Subcutaneous abdominal adipose tissue (tissue), 5 donors: ENCODE measurements around the gene DELE1.

Source experiments
- H3K27ac ChIP-seq: one replicate; pipeline ENCODE4 v1.7.0; 2013; ENCODE audit warnings: low read depth, mild to moderate bottlenecking, inconsistent platforms, low read length, moderate library complexity
- H3K27me3 ChIP-seq, 5 donors: one replicate each; pipeline ENCODE4 v1.7.0; 2013; ENCODE audit warnings: low read length in 5 of 5, inconsistent platforms in 1 of 5; ENCODE audit not compliant: control insufficient read depth in 5 of 5, insufficient read depth in 4 of 5
- H3K36me3 ChIP-seq, 5 donors: one replicate each; pipeline ENCODE4 v1.7.0; 2013; ENCODE audit warnings: low read length in 5 of 5; ENCODE audit not compliant: control insufficient read depth in 5 of 5, insufficient read depth in 5 of 5
- H3K4me1 ChIP-seq, 5 donors: one replicate each; pipeline ENCODE4 v1.7.0; 2013; ENCODE audit warnings: low read length in 5 of 5, mild to moderate bottlenecking in 3 of 5, moderate library complexity in 1 of 5; ENCODE audit not compliant: control insufficient read depth in 5 of 5, insufficient read depth in 5 of 5
- H3K4me3 ChIP-seq, 5 donors: one replicate each; pipeline ENCODE4 v1.7.0; 2013; ENCODE audit warnings: low read length in 5 of 5, low read depth in 1 of 5
- H3K9ac ChIP-seq, 5 donors: one replicate each; pipeline ENCODE4 v1.7.0; 2013; ENCODE audit warnings: low read length in 5 of 5, mild to moderate bottlenecking in 4 of 5, moderate library complexity in 3 of 5
- H3K9me3 ChIP-seq, 5 donors: one replicate each; pipeline ENCODE4 v1.7.0; 2013; ENCODE audit warnings: low read length in 5 of 5; ENCODE audit not compliant: control insufficient read depth in 5 of 5
- donor health status: healthy.
- donor health status: healthy.
- donor health status: healthy.
- donor health status: healthy.
- donor health status: healthy.

Gene DELE1, protein sequence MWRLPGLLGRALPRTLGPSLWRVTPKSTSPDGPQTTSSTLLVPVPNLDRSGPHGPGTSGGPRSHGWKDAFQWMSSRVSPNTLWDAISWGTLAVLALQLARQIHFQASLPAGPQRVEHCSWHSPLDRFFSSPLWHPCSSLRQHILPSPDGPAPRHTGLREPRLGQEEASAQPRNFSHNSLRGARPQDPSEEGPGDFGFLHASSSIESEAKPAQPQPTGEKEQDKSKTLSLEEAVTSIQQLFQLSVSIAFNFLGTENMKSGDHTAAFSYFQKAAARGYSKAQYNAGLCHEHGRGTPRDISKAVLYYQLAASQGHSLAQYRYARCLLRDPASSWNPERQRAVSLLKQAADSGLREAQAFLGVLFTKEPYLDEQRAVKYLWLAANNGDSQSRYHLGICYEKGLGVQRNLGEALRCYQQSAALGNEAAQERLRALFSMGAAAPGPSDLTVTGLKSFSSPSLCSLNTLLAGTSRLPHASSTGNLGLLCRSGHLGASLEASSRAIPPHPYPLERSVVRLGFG

DNA sequence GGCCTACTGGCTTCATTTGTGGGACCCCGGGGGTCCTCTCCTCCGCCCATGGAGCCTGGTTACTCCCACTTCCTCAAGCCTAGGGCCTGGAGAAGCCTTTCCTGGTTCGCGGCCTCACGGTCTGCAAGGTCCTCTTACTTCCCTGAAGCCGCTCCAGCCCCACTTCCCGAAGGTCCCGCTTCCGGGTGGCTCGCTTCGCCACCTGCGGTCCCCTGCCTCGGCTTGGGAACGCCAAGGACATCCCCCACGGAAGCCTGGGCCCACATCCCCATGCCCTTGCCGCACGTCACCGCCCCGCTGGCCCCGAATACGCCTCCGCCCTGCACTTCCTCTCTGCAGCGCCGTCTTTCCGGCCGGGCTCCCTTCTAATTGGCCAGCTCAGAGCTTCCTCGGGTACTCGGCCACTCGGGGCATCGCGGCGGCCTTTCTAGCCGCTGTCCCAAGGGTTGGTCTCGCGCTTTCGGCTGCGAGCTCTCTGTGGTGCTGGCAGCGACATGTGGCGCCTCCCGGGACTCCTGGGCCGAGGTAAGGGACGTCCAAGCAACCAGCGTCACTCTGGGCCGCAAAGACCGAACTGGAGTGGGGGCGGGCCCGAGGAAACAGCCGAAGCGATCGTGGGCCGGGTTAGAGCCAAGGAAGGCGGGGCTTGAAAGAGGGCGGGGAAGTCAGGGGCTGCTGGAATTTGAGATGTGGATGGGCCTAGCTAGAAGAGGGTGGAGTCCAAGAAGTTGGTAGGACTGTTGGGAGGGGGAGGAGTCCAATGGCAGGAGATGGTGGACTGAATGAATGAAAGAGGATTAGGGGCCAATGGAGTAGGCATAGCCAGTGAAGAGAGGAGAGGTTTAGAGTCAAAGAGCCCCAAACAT, at the start of gene DELE1:
Gene DELE1 (plus strand): TSS at position 424 of the 866 bp plus-strand sequence. CDS start 71 bp downstream, at position 495.
- Histone ChIP-seq H3K9ac (peak within 1 kb of the TSS; percentile 68 to 94 (median 91)), H3K9me3 (no peaks in the 10 kb centered on the region), H3K27ac (peak within 1 kb of the TSS; percentile 94), H3K4me1 (peaks cover 5 to 26% (median 19%) of the 10 kb centered on the region in 5 donors), H3K27me3 (no peaks in the 10 kb centered on the region), H3K4me3 (peak within 1 kb of the TSS; percentile 73 to 89 (median 81)), H3K36me3 (peaks cover 12 to 33% (median 31%) of the 10 kb centered on the region in 5 donors)

DNA sequence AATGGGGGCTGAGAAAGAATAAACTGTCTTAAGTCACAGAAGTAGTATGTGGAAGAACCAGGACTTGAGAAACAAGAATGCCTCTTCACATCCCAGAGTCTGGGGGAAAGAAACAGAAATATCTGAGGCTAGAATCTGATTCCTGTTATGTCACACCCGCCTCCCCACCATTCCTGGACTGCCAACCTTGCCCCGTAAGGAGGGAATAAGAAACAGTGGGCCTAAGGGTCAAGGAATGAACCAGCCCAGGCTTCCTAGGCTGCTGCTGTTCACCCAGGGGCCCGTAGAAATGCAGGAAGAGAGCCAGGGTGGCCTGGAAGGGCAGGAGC, 49.8 kb upstream of the DELE1 start:
- H3K9me3 ChIP-seq: no peaks in the 10 kb centered on the region
- H3K27me3 ChIP-seq: peaks cover 16 to 50% (median 43%) of the 10 kb centered on the region in 5 donors
- H3K27ac ChIP-seq: peak overlapping the region; percentile 70
- peak overlapping the region in 4 of 5 donors; percentile 10 to 86 (median 75) for H3K4me3 ChIP-seq
- peak overlapping the region in 1 of 5 donors; percentile 74 for H3K9ac ChIP-seq
- H3K4me1 ChIP-seq: peaks cover 5 to 69% (median 26%) of the 10 kb centered on the region in 5 donors
- H3K36me3 ChIP-seq: peaks cover 0 to 5% (median under 1%) of the 10 kb centered on the region in 5 donors

DNA sequence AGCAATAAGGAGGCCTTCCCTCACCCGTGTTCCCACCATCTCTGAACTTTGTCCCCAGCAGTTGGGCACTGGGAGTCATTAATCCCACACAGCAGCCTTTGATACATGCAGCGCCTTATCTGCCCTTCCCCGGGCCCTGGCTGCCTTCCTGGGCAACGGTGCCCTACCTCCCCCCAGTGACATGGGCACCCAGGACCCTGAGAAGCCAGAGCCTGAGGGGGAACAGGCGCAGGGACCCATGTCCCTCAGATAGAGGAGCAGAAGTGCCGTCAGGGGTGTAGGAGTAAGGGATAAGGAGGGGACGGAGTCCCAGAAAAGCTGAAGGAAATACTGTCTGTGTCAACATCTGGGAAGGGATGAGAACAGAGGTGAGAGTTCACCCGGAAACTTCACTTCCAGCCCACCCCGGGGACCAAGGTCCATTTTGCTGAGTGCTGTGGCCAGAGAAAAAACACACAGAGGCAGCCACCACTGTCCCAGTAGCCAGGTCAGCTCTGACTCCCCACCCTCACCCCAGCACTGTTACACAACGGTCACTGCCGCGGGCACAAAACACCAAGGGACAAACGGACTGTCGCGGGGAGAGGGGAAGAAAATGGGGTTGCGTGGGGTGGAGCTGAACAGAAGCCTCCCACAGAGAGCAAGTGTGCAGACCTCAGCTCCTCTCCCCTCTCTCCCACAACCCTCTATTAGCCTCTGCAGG, 49.3 kb upstream of the DELE1 start:
- no peaks in the 10 kb centered on the region for H3K9me3 ChIP-seq
- peak overlapping the region in 1 of 5 donors; percentile 74 for H3K9ac ChIP-seq
- H3K27me3 ChIP-seq: peaks cover 16 to 50% (median 42%) of the 10 kb centered on the region in 5 donors
- H3K4me3 ChIP-seq: peak overlapping the region in 4 of 5 donors; percentile 31 to 86 (median 75)
- no peaks in the 10 kb centered on the region for H3K36me3 ChIP-seq
- peak overlapping the region; percentile 70 for H3K27ac ChIP-seq
- H3K4me1 ChIP-seq: peaks cover 10 to 74% (median 31%) of the 10 kb centered on the region in 5 donors

DNA sequence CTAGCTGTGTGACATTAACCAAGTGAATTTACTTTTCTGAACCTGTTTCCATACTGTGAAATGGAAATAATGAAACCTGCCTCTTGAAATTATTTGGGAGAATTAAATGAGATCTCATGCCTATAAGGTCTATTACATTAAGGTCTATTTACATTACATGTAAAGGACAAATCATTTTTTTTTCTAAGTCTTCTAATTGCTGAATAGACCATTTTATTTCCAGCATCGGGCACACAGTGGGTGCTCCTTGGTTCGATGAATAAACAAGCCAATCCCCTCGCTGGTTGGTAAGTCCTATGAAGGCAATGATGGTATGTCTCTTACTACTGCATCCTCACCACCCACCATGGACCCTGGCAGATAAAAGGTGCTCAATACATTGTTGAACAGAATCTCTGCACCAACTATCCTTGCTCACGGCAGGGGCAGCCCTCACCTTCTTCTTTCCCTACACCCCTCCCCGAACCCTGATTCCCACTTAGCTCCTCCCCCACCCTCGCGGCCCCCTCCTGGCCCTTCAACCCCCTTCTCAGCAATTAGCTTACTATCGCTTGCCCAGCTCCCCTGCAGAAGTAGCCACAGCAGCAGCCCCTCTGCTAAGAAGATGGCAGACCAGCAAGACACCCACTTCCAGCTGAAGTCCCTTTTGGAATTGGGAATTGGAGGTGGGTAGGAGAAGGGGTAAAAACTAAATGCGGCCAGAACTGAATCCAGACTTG, 48.5 kb upstream of the DELE1 start:
- Histone ChIP-seq H3K27ac (peak overlapping the region; percentile 70), H3K9ac (peak overlapping the region in 1 of 5 donors; percentile 74), H3K4me3 (peak overlapping the region in 4 of 5 donors; percentile 11 to 86 (median 75)), H3K27me3 (peaks cover 16 to 47% (median 37%) of the 10 kb centered on the region in 5 donors), H3K9me3 (no peaks in the 10 kb centered on the region), H3K4me1 (peaks cover 8 to 77% (median 33%) of the 10 kb centered on the region in 5 donors), H3K36me3 (no peaks in the 10 kb centered on the region)

DNA sequence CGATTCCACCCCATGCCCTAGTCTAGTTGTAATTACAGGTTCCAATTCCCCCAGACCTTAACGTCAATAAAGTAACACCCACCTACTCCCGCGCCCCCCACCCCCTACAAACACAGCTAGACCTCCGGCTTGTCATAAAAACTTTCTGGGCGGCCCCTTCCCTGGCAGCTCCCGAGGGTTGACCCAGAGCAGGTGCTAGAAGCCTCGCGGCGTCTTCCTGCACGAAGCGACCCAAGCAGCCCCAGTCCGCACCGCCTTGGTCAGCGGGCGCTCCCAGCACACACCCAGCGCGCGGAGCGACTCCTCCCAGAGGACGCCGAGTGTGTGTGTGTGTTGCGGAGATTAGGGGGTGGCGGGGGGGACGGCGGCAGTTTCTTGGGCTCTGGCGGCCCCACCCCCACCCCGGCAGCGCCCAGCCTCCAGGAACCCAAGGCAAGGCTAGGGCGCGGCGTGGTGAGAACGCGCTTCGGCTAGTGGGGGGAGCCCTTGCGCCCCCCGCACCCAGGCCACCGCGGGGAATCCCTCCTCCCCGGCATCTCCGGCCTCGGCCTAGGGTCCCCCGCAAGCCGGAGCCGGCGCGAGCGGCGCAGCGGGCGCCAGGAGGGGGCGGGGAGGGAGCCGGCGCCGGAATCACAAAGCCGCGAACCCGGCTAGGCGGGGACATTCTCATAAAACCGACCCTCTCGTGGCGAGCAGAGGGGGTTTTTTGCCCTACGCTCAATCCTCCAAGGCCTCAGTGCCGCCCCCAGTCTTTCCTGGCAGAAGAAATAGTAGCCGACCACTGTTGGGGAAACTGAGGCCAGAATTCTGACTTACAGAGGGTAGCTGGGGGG, 47.7 kb upstream of the DELE1 start:
- Histone ChIP-seq H3K4me3 (peak overlapping the region; percentile 61 to 86 (median 74)), H3K9ac (peak overlapping the region in 2 of 5 donors; percentile 31 to 74), H3K36me3 (no peaks in the 10 kb centered on the region), H3K4me1 (peaks cover 8 to 77% (median 33%) of the 10 kb centered on the region in 5 donors), H3K9me3 (no peaks in the 10 kb centered on the region), H3K27ac (peak overlapping the region; percentile 70), H3K27me3 (peaks cover 16 to 50% (median 42%) of the 10 kb centered on the region in 5 donors)

DNA sequence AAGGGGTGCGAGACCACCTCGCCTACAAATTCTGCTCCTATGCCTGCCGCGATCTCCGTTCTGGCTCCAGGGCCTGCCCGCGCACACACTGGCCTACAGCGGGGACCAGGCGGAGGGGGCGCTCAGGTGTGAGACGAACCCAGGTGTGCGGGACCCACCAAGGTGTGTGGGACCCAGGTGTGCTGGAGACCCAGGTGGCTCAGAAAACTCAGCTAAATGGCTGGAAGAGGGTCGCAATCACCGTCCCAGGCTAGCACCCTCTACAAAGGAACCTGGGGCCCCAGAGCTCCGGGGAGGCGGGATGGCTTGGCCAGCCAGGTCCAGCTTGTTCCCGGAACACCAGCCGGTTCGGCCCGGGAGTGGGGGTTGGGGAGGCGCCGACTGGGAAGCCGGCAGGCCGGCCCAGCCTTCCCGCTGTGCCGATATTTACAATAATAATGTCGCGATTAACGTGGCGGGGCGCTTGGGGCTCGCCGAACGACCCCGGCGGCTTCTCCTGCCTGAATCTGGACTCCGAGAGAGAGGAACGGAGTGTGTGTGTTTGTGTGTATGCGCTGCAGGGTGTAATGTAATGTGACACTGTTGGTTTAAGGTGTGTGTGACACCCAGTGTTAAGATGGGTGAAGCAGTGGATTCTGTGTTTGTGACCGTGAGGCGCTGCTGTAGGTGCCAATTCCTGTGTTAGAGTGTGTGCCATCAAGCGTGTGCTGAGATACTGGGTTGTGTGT, 46.9 kb upstream of the DELE1 start:
- Histone ChIP-seq H3K9me3 (no peaks in the 10 kb centered on the region), H3K4me3 (peak overlapping the region; percentile 65 to 86 (median 74)), H3K27me3 (peaks cover 16 to 53% (median 44%) of the 10 kb centered on the region in 5 donors), H3K4me1 (peaks cover 8 to 77% (median 33%) of the 10 kb centered on the region in 5 donors), H3K9ac (peak overlapping the region in 3 of 5 donors; percentile 31 to 77 (median 74)), H3K36me3 (no peaks in the 10 kb centered on the region), H3K27ac (peak overlapping the region; percentile 70)

DNA sequence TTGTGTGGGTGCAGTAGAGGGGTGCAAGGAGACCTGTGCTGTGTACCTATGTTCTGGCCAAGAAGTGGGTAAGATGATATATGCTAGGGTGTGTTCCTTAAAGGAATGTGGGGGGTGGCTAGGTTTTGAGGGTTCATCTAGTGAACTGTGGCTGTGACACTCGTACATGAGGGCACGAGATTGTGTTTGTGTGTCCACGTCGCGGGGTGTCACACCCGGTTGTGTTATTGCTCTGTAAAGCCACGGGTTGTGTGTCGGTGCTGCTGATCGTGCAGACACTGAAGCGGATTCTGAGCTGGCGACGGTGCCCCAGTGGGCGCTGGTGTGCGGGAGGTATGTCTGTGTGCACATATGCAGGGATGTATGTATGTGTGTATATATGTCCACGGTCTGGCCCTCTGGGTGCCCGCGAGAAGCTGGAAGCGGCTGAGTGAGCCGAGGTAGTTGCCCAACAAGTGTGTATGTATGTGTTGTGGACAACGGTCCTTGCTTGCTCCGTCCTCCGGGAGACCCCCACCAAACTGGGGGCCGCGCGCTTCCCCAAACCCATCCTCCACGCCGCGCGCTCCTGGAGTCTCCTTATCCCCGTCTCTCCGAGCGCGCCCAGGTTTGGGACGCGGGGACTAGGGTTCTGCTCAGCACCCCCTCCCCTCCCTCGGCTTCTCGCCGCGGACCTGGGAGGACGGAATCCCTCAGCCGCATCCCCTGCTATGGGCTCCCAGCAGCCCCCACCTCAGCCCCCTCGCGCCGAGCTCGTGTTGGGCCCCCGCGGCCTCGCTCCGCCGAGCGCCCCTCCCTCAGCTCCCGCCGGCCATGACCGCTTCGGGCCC, 46.1 kb upstream of the DELE1 start:
- Histone ChIP-seq H3K4me3 (peak overlapping the region; percentile 65 to 86 (median 74)), H3K36me3 (no peaks in the 10 kb centered on the region), H3K9me3 (no peaks in the 10 kb centered on the region), H3K9ac (peak overlapping the region in 4 of 5 donors; percentile 42 to 77 (median 64)), H3K27me3 (peaks cover 20 to 60% (median 51%) of the 10 kb centered on the region in 5 donors), H3K4me1 (peaks cover 7 to 75% (median 33%) of the 10 kb centered on the region in 5 donors), H3K27ac (peak overlapping the region; percentile 70)
